GM18499 (cell line): ENCODE results near the gene EML5.

Experiments used
- ATAC-seq: cut with Tn5 transposase; IDR thresholded peaks from one replicate; pipeline ENCODE4 v1.9.1; 2021; ENCODE audit warnings: moderate number of reproducible peaks; ENCODE audit not compliant: insufficient read depth, unreplicated experiment

Gene EML5

DNA sequence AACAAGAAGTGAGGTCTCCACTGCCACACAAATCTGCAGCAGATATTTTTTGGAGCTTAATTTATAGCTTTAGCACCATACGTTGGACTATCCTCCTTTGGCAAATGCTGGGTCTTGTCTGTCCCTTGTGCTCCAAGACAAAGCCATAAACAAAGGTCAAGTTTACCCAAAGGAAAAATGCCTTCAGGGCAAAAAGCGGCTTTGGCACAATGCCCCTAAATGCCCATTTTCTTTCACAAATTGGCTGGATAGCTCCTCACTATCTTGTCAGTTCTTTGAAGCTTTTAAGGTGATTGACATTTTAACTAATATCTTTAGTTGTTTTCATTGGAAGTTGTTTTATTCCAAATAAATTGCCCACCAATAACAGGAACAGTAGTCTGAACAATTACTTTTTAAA is 59.6 kb downstream of the EML5 start:
- ATAC-seq = no peak

DNA sequence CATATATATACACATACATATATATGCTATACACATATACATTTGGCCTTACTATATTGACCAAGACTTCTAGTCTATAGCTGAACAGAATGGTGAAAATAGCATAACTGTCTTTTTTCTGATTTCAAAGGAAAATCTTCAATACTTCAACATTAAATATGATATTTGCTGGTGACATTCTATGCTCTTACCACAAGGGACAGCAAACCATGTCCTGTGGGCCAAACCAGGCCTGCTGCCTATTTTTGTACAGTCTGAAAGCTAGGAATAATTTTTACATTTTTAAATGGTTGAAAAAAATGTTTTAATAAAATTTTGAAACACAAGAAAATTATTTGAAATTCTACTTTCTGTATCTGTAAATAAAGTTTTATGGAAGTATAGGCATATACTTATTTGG is 63.6 kb downstream of the EML5 start:
- no peak for ATAC-seq

DNA sequence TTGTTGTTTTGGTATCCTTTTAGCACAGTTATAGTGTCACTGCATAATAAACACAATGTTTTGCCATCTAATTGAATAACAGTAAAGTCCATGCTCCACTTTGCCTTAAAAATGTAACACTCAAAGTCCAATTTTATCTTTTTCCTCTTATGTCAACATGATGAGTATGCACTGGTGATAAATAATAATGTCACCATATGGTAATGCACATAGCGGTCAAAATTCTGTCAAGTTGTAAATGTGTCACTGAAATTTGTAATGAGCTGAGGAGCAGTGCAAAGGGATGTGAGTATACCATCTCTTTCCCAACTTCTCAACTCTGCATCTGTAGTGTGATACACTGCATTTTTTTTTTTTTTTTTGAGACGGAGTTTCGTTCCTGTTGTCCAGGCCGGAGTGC is 65.7 kb downstream of the EML5 start:
- no peak for ATAC-seq

DNA sequence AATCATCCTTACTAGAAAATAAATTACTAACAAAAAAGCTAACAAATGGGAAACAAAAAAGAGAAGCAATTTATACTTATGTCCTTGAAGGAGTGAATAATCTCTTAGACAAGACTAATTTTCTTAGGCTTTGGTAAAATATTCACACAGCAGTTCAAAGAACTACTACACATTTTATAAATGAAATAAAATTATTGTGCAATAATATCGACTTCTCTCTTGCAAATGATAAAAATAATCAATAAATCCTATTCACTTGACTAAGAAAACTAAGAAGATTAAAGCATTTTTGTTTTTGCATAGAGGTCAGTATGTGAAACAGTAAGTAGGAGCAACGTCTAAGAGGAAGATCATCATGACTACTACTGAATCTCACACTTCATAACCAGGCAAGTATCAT is 82.0 kb downstream of the EML5 start:
- ATAC-seq = no peak

DNA sequence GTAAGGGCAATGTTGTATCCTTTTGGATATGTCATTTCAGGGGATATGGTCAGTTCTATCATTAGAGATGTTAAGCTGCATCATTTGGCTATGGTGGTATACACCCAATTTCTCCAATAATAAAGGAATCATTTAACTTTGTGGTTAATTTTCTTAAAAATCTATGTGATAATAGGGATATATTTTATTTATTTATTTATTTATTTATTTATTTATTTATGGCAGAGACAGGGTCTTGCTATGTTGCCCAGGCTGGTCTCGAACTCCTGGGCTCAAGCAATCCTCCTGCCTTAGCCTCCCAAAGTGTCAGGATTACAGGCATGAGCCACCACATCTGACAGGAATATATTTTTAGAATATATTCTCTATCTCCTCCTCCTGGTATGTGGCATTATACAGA is 85.7 kb downstream of the EML5 start:
- no peak for ATAC-seq

DNA sequence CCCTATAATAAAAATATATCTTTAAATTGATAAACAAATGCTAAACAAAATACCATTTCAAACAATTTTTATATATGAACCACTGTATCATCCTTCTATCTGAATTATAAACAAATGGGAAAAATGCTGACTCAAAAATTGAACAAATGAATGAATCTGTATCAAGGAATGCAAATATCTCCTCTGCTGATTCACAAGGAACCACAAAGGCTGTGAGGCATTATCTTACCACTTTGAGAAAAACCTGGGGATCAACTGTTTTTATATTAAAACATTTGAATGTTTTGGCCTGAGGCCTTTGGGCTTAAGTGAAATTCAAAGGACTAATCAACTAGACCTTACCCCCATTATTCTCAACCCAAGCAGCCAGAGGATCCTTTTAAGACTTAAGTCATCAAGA is 86.3 kb downstream of the EML5 start:
- ATAC-seq = no peak

DNA sequence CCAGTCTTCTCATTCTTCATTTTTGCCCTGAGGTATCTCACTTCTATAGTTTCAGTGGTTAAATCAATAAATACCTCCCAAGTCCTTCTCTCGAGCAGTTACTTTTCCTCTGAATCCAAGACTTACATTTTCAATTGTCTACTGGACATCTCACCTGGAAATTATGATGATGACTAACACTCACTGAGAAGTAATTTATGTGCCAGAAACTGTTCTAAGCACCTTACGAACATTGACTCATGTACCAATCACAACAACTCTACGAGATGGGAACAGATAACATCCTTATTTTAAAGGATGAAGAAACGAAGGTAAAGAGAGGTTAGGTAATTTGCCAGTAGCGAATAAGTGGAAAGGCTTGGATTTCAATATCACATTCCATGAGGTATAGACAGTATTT is 94.1 kb downstream of the EML5 start:
- no peak for ATAC-seq

DNA sequence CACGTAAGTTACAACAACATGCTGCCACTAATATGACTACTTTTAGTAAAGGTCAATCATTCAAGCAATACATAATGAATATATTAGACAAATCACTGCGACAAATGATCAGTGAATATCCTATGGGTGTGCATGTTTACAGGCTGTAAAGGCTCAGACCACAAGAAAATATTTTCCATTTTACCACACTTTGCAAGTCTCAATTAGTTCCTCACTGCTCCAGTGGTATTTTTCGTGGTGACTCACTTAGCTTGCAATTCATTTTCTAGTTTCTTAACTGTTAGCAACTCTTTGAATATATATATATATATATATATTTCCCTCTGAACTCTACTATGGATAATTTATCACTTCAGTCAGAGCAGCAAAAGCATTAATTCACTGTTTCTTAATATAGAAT is 96.9 kb downstream of the EML5 start:
- ATAC-seq = no peak

DNA sequence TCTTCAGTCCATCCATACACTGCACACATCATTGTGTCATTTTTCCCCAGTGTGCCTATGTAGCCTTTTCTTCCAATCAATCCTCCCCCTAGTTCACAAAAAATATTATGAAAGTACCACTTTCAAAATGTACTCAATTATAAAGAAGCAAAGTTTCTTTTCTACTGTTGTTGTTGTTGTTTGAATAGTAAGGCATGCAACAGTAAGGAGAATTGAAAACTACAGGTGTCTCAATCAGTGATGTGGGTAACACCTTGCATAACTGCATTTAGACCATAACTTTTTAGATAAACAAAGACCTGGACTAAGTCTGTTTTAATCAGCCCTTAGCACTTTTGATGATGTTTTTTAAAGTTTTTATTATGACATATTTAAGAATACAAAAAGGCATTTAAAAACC is 104.4 kb downstream of the EML5 start:
- no peak for ATAC-seq

DNA sequence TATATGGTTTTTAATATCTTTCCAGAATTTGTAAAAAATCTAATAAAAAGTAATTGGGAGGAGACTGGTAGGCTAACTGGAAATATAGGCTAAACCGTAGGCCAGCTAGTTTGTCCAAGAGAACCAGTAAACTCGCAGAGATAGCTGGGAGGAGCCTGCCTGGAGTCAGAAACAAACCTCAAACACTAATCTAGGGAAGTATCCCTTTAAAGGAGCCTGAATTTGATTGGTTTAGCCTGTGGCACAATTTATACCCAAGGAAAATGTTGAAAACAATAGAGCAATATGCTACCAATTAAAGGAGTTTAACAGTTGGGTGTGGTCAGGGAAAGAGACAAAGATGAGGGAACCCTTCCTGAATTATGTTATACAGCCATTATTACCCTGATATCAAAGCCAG is 109.6 kb downstream of the EML5 start:
- ATAC-seq = no peak

DNA sequence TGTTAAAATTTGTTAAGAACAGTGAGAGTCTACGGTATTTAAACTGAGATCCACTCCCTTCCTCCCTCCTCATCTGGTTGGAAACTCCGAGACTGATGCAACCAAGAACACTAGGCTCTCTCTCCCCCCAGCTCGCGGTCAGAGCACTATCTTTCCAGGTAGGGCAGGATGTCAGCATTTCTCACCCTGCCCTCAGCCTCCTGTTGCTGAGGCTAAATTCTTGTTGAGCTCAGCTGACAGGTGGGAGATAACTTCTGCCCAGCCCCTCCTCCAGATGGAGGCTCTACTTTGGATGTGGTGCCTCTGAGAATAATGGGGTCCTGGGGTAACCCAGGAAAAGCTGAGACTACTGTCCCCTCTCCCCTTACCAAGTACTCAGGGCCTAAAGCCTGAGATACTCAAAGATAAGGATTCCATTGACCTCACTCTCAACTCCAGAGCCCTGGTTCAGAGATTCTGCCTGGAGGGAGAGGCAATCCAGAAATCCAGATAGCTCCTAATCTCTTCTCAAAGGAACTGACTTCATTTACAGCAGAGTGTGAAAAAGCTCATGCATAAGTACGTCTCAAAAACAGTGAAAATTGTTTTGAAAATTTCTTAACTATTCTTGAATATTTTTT is 110.1 kb downstream of the EML5 start:
- ATAC-seq = no peak

DNA sequence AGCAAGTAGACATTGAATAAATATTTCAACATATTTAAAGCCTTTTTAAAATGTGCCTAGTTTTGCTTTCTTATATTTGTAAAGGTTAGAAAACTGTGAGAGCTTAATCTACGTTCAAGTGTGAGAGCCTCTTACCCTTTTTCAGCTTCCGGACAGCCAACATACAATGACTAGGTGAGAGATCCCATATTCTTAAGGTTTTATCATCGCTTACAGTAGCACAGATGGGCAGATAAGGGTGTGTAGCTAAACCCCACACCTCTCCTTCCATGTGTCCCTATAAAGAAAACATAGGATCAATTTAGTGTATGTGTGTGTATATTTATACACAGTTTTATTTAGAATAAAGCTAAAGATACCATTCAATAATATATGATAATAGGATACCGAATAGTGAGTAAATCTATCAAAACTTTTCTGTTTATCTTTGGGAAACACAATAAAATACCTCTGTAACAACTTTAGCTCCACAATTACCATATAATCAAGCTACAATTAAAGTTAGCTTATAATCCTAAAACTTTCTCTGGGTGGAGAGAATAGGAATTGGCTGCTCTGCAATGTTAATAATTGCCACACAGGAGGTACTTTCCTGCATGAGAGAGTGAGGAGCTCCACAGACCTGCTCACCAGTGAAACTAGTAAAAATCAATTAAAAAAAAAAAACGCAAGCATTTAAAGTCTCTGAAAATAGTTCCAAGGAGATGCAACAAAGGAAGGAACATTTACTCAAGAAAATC is 110.8 kb downstream of the EML5 start:
- ATAC-seq = no peak

DNA sequence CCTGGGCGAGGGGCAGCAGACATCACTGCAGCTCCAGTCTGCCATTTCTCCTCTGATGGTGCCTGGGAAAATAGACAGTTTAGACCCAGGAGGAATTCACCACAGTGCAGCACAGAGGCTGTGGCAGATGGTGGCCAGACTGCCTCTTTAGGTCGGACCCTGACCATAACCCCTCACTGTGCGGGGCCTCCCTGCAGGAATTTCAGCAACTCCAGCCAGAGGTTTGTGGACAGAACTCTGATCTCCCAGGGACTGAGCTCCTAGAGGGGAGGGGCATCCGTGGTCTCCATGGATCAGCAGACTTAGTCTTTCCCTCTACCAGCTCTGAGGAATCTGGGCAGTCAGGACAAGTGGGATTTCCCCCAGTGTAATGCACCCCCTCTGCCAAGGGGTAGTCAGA is 123.4 kb downstream of the EML5 start:
- ATAC-seq = no peak

DNA sequence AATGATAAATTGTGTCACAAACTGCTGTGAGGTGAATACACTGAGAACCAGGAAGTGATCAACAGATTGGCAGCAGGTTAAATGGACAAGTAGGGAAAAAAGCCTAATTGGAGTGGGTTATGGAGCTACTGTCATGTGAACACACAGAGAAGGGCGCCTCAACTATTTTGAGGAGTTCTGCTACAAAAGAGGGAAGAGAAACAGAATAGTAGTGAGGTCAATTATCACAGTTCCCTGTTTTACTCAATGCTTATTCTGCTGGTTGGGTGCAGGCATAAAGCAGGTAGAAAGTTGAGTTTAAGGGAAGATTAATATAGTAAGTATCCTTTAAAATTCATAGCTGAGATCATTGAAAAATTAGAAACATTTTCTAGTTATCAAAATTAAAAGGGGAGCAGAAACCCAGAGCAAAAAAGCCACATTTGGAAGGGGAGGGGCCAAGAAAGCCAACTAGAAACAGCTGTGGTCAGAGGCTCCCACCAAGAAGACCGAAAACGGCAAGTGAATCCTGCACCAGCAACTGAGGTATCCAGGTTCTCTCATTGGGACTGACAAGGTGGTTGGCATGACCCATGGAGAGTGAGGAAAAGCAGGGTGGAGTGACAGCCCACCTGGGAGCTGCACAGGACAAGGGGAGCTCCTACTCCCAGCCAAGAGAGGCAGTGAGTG is 124.2 kb downstream of the EML5 start:
- peak; percentile 59 for ATAC-seq

DNA sequence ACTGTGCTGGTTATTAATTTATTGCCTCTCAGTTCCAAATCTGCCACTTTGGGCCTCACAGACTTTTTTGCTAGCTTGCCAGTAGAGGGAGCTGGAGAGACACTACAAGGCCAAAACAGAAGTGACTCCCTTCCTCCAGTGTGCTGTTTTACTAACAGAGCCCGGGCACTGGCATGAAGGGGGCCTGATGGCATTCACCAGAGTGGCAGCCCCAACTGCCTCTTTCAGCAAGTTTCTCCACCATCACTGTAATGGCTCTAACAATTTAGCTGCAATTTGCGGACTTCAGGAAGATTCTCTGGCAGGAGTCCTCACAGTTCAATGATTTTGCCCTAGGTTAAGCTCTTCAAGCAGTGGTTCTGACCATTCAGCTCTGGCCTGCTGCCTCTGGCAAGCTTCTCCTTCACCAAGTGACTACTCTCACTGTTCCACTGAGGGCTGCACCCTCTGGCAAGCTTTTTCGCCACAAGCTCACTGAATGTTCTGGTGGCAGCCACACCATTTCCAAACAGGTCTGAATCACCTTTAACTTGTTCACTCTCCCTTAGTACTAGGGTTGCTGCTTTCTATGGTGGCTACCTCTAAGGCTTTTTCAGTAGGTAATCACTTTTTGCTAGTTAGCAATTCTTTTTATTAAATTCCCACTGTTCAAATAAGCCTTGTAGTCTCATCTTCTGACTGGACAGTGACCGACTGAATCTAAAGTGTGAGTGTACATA is 125.0 kb downstream of the EML5 start:
- ATAC-seq = peak; percentile 67

DNA sequence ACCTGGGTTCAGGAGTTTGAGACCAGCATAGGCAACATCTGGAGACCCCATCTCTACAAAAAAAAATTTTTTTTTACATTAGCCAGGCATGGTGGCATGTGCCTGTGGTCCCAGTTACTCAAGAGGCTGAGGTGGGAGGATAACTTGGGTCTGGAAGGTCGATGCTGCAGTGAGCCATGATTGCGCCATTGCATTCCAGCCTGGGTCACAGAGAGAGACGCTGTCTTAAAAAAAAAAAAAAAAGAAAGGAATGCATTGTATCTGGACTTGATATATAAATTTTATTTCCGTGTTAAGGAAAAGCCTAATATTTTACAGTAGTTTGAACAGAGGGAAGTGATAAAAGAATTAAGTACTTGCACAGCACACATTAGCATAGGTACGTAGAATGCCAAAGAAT is 132.7 kb downstream of the EML5 start:
- ATAC-seq = no peak

DNA sequence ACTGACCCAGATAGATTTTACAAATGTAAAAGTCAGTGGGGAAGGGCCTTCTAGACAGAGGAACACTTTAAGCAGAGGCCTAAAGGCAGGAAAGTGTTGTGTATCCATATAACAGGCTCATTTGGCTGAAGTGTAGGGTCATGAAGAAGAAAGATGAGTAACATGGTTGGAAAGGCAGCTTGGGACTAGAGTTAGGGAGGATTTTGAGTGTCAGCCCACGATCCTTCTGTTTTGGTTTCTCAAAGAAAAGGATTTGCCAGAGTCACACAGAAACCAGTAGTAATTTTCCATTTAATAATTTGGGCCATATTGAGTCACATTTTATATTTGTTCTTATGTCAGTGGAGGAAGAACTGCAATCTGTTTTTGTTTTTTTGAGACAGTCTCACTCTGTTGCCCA is 153.5 kb downstream of the EML5 start:
- no peak for ATAC-seq

DNA sequence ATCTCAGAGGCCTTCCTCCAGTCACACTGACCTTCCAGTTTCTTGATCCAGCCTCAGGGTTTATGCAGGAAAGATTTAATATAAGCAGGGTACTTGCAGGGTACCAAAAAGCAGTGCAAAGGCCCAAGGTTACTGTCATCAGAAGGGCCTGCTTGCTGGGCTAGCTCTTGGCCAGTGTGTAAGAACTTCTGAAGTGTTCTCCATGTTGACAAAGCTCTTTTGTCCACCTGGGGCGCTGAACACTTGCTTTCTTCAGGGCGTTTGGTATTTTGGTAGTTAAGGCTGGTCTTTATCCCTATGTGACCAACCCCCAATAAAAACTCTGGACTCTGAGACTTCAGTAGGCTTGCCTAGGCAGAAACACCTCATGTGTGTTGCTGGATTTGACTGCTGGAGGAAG is 160.2 kb downstream of the EML5 start:
- ATAC-seq = no peak

DNA sequence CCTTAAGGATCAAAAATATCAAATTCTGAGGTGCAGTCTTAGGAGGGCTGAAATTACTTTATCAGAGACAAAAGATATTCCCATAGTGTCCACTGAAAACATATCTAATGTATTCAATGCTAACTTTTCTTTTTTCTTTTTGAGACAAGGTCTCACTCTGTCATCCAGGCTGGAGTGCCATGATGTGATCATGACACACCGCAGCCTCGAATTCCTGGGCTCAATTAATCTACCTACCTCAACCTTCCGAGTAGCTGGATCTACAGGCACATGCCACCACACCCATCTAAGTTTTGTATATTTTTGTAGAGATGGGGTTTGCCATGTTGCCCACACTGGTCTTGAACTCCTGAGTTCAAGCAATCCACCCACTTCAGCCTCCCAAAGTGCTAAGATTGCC is 161.7 kb downstream of the EML5 start:
- no peak for ATAC-seq

DNA sequence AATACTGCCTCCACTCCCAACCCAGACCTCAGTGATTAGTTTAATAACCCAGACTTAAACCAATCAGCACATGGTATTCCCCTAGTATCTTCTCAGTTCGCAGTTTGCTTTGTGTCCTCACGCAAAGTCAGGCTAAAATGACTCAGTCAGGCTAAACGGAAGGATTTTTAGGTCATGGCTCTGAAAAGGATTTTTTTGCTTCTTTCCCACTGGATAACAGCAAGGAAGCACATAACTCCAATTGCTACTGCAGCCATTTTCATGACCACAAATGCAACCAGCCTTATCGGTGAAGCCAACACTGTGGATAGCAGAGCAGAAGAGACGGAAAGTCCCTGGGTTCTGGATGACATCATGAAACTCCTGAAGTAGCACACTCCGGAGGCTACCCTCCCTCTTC is 162.2 kb downstream of the EML5 start:
- no peak for ATAC-seq

DNA sequence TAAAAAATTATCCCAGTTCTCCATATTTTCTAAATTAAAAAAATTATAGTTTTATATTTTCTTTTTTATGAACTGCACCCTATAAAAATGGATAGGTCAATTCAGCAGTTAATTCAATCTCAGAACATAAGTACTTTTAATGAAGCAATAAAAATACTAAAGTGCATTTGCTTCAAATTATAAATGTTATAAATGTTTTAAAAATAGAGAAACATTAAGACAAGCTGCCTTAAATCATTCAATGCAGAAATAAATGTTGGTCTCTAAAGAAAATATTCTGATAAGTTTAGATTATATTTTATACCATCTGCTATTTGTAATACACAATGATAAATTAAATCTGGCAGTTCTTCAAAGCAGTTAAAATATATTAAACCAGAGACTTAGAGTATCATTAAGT is 164.3 kb downstream of the EML5 start:
- no peak for ATAC-seq
